ENCODE measurements around the gene ANKRD29.
"Not testable (repeated sequence)": the region's sequence is repeated elsewhere in the genome, so short reads cannot be mapped to it uniquely, and the experiment has no call there.

Gene ANKRD29

GRCh38 chr18:23578891-23579653 lies 83.6 kb downstream of the ANKRD29 start:
- peak in 1 of 2 donors; percentile 59 for DNase-seq

- DNase-seq: no peak
Observed at GRCh38 chr18:23578067-23578701, 84.5 kb downstream of the ANKRD29 start.

- not testable (repeated sequence) for DNase-seq
Observed at GRCh38 chr18:23577521-23577920, 85.2 kb downstream of the ANKRD29 start.

GRCh38 chr18:23575309-23575651 lies 87.4 kb downstream of the ANKRD29 start:
- DNase-seq: no peak

GRCh38 chr18:23574611-23575308 lies 88.0 kb downstream of the ANKRD29 start:
- no peak for DNase-seq

GRCh38 chr18:23573626-23574431 lies 88.9 kb downstream of the ANKRD29 start:
- no peak for DNase-seq

- DNase-seq: no peak
Observed at GRCh38 chr18:23573020-23573419, 89.7 kb downstream of the ANKRD29 start.

- no peak for DNase-seq
Observed at GRCh38 chr18:23572570-23572969, 90.1 kb downstream of the ANKRD29 start.

GRCh38 chr18:23572012-23572411 lies 90.7 kb downstream of the ANKRD29 start:
- DNase-seq: no peak

- no peak for DNase-seq
Observed at GRCh38 chr18:23570912-23571504, 91.7 kb downstream of the ANKRD29 start.

- no peak for DNase-seq
Observed at GRCh38 chr18:23569299-23570063, 93.2 kb downstream of the ANKRD29 start.

- no peak for DNase-seq
Observed at GRCh38 chr18:23568281-23569138, 94.2 kb downstream of the ANKRD29 start.

GRCh38 chr18:23567671-23568070 lies 95.0 kb downstream of the ANKRD29 start:
- no peak for DNase-seq

- no peak for DNase-seq
Observed at GRCh38 chr18:23565916-23566547, 96.7 kb downstream of the ANKRD29 start.

GRCh38 chr18:23563377-23564043 lies 99.2 kb downstream of the ANKRD29 start:
- peak in 1 of 2 donors; percentile 38 for DNase-seq

- no peak for DNase-seq
Observed at GRCh38 chr18:23560186-23560585, 102.5 kb downstream of the ANKRD29 start.

- not testable (repeated sequence) for DNase-seq
Observed at GRCh38 chr18:23557511-23557910, 105.2 kb downstream of the ANKRD29 start.

GRCh38 chr18:23556145-23556780 lies 106.4 kb downstream of the ANKRD29 start:
- DNase-seq: no peak

- no peak for DNase-seq
Observed at GRCh38 chr18:23553887-23554286, 108.8 kb downstream of the ANKRD29 start.
